Hepatocyte (in vitro differentiated cells): ENCODE results near the gene ENOX1. TPM values are rescaled to one million over a fixed set of nuclear protein-coding genes. Genes with fewer than 3 reads are reported as not detected.

Experiments
- DNase-seq: peaks from one replicate; pipeline ENCODE4 v3.0.0-alpha.2; 2016; ENCODE audit warnings: low spot score
- H2AFZ ChIP-seq: fragments of 200-600 bp; sonication (generic); 2 replicates; pipeline ENCODE4 v1.6.0; 2016; ENCODE audit warnings: antibody characterized with exemption, mild to moderate bottlenecking
- H3K27ac ChIP-seq: fragments of 200-600 bp; sonication (generic); 2 replicates; pipeline ENCODE4 v1.5.1; 2016; ENCODE audit warnings: mild to moderate bottlenecking
- H3K27me3 ChIP-seq: fragments of 200-600 bp; sonication (generic); 2 replicates; pipeline ENCODE4 v1.6.1; 2016
- H3K36me3 ChIP-seq: fragments of 200-600 bp; sonication (generic); replicated peaks from 2 replicates; pipeline ENCODE4 v1.5.1; 2016; ENCODE audit warnings: low read depth; ENCODE audit not compliant: insufficient read depth
- H3K4me1 ChIP-seq: fragments of 200-600 bp; sonication (generic); 2 replicates; pipeline ENCODE4 v1.5.1; 2016; ENCODE audit warnings: mild to moderate bottlenecking, moderate library complexity; ENCODE audit not compliant: insufficient read depth
- H3K4me2 ChIP-seq: fragments of 200-600 bp; sonication (generic); 2 replicates; pipeline ENCODE4 v1.6.0; 2016
- H3K4me3 ChIP-seq: fragments of 200-600 bp; sonication (generic); 2 replicates; pipeline ENCODE4 v1.5.1; 2016; ENCODE audit warnings: mild to moderate bottlenecking
- H3K79me2 ChIP-seq: fragments of 200-600 bp; sonication (generic); 2 replicates; pipeline ENCODE4 v1.6.0; 2017; ENCODE audit warnings: mild to moderate bottlenecking
- H3K9me2 ChIP-seq: fragments of 200-600 bp; sonication (generic); replicated peaks from 2 replicates; pipeline ENCODE4 v1.6.0; 2017; ENCODE audit warnings: mild to moderate bottlenecking; ENCODE audit not compliant: insufficient read depth
- H3K9me3 ChIP-seq: fragments of 200-600 bp; sonication (generic); 2 replicates; pipeline ENCODE4 v1.5.1; 2016; ENCODE audit warnings: low read depth, mild to moderate bottlenecking
- H4K20me1 ChIP-seq: fragments of 200-600 bp; sonication (generic); 2 replicates; pipeline ENCODE4 v1.6.0; 2016; ENCODE audit warnings: mild to moderate bottlenecking; ENCODE audit not compliant: insufficient read depth, poor library complexity, severe bottlenecking
- EZH2 ChIP-seq: fragments of 200-600 bp; sonication (generic); IDR thresholded peaks from 2 replicates; pipeline ENCODE4 v1.6.1; 2016; ENCODE audit warnings: antibody characterized with exemption, mild to moderate bottlenecking, borderline replicate concordance
- EZH2phosphoT487 ChIP-seq: fragments of 200-600 bp; sonication (generic); IDR thresholded peaks from one replicate; pipeline ENCODE4 v1.6.1; 2018; ENCODE audit warnings: antibody characterized with exemption, mild to moderate bottlenecking, low read depth, moderate library complexity; ENCODE audit not compliant: unreplicated experiment, severe bottlenecking
- WGBS: methylation state at CpG from one replicate; pipeline ENCODE4 v1.1.6; 2016; ENCODE audit warnings: low lambda C conversion rate; ENCODE audit errors: missing lambda C conversion rate; 5-methylcytosine and 5-hydroxymethylcytosine counted together
- polyA plus RNA-seq: library from polyadenylated mRNA; unstranded; fragments of >200 nt; fragmentation: Nextera tagmentation; extraction: Ambion mirVana; gene quantifications from 2 replicates; pipeline ENCODE4 v1.2.1, GENCODE V29; 2016
- total RNA-seq: library from RNA; depleted of rRNA; stranded (reverse); fragments of >200 nt; gene quantifications from 2 replicates; pipeline ENCODE4 v1.2.3, GENCODE V29; 2014
- TF ChIP-seq, protein P1 (sequence below): fragments of 200-600 bp; sonication (generic); IDR thresholded peaks from 2 replicates; pipeline ENCODE4 v1.5.1; 2016; ENCODE audit warnings: antibody characterized with exemption, mild to moderate bottlenecking; ENCODE audit not compliant: poor library complexity

ENOX1 gene
- total and polyA plus RNA-seq, 2 experiments from 2014 or later, result 2.4 to 4.0 TPM

GRCh38 chr13:43377149-43377548, 409.6 kb downstream of the ENOX1 start:
- Histone ChIP-seq H3K4me2 (no peak overlapping the region), H3K4me1 (no peaks in the 10 kb centered on the region), H4K20me1 (no peaks in the 10 kb centered on the region), H3K27ac (no peak overlapping the region), H3K9me2 (no peaks in the 10 kb centered on the region), H3K36me3 (no peaks in the 10 kb centered on the region), H3K9me3 (no peaks in the 10 kb centered on the region), H3K4me3 (no peak overlapping the region), H3K79me2 (no peaks in the 10 kb centered on the region), H3K27me3 (no peaks in the 10 kb centered on the region), H2AFZ (no peak overlapping the region)
- DNase-seq, result no peak
- WGBS, result 89% methylated on average over 3 of the region's 3 CpGs
- TF ChIP-seq EZH2 (no peak), EZH2phosphoT487 (no peak)
- TF ChIP-seq, protein P1, sequence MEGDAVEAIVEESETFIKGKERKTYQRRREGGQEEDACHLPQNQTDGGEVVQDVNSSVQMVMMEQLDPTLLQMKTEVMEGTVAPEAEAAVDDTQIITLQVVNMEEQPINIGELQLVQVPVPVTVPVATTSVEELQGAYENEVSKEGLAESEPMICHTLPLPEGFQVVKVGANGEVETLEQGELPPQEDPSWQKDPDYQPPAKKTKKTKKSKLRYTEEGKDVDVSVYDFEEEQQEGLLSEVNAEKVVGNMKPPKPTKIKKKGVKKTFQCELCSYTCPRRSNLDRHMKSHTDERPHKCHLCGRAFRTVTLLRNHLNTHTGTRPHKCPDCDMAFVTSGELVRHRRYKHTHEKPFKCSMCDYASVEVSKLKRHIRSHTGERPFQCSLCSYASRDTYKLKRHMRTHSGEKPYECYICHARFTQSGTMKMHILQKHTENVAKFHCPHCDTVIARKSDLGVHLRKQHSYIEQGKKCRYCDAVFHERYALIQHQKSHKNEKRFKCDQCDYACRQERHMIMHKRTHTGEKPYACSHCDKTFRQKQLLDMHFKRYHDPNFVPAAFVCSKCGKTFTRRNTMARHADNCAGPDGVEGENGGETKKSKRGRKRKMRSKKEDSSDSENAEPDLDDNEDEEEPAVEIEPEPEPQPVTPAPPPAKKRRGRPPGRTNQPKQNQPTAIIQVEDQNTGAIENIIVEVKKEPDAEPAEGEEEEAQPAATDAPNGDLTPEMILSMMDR, result no peak

DNA sequence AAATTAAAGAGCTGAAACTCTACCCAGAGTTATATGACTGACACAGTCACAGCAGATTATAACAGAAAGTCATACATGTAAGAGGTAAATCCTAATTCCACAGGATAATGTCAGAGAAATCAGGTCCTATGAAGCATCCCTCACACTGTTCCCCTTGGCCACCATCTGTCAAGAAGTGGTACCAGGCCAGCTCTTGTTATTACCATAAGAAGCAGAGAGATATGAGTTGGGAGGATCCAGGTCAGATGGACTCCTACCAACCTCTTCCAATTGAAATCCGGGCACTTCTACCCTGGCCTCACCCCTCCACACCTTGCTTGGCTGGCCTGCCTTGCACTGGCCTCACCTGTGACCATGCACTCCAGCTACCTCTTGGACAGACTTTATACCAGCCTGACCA, 410.2 kb downstream of the ENOX1 start:
- no peaks in the 10 kb centered on the region for H3K4me1 ChIP-seq
- TF ChIP-seq EZH2, result no peak
- TF ChIP-seq EZH2phosphoT487, result no peak
- TF ChIP-seq, protein P1, result no peak
- H3K36me3 ChIP-seq, result no peaks in the 10 kb centered on the region
- no peak overlapping the region for H3K27ac ChIP-seq
- H2AFZ ChIP-seq, result no peak overlapping the region
- H3K4me3 ChIP-seq, result no peak overlapping the region
- H3K79me2 ChIP-seq, result no peaks in the 10 kb centered on the region
- H3K9me2 ChIP-seq, result no peaks in the 10 kb centered on the region
- H3K4me2 ChIP-seq, result no peak overlapping the region
- no peaks in the 10 kb centered on the region for H3K9me3 ChIP-seq
- no peaks in the 10 kb centered on the region for H3K27me3 ChIP-seq
- WGBS, result 93% methylated on average over 1 of the region's 1 CpG
- H4K20me1 ChIP-seq, result no peaks in the 10 kb centered on the region
- no peak for DNase-seq

DNA sequence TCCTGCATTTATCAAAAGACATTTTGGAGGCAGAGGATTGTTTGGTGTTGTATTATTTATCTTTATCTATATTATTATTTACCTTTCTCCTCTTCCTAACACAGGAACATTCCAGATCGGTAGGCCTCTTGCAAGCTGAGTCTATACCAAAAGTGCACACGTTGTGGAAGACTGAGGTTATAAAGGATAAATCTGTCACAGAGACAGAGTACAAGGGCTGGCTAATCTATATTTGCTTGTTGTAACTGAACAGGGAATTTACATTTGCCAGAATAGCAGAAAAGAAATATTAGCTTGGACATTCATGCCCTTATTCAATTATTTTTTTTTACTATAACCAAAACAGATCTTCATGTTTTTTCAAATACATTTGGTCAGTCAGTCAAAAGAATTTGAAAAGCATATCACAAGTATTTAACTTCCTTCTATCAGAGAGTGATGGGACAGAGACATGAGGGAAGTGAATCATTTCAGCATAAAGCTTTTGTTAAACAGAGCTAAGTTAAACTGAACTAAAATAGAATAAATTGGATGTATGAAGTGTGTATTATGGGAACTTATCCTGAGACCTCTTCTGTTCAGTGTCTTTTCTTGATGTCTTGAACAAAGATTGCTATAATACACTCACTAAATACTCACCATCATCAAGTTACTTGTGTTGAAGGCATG, 410.8 kb downstream of the ENOX1 start:
- Histone ChIP-seq H2AFZ (no peak overlapping the region), H3K36me3 (no peaks in the 10 kb centered on the region), H3K79me2 (no peaks in the 10 kb centered on the region), H3K9me3 (no peaks in the 10 kb centered on the region), H3K27me3 (no peaks in the 10 kb centered on the region), H4K20me1 (no peaks in the 10 kb centered on the region), H3K4me1 (no peaks in the 10 kb centered on the region), H3K27ac (no peak overlapping the region), H3K4me2 (no peak overlapping the region), H3K4me3 (no peak overlapping the region), H3K9me2 (no peaks in the 10 kb centered on the region)
- TF ChIP-seq EZH2phosphoT487, result no peak
- TF ChIP-seq, protein P1, result no peak
- no peak for TF ChIP-seq EZH2
- no peak for DNase-seq
- WGBS, result 70% methylated on average over 2 of the region's 2 CpGs
